Endothelial cell of umbilical vein (primary cell): ENCODE results near the gene MARCHF9. TPM values are rescaled to one million over a fixed set of nuclear protein-coding genes. Genes with fewer than 3 reads are reported as not detected.

ENCODE experiments used
- BruUV-seq: library from RNA; stranded (reverse); fragments of 400-500 nt; replicated peaks from 2 replicates; lab custom pipeline; 2021; lab: Mats Ljungman, UMichigan
- CTCF ChIA-PET: fragments of 300-600, 350-600 bp; sonication (Branson Sonifier 250); formaldehyde crosslinking; loops from one replicate; lab custom pipeline; 2021; ENCODE audit warnings: antibody characterized with exemption, inconsistent platforms; lab: Charles Lee
- POLR2A ChIA-PET: fragments of 300-600, 350-600 bp; sonication (Branson Sonifier 250); formaldehyde crosslinking; loops from one replicate; lab custom pipeline; 2021; ENCODE audit warnings: antibody characterized with exemption, inconsistent platforms; lab: Charles Lee
- DNase-seq: peaks from one replicate; pipeline ENCODE4 v3.0.0-alpha.2; 2011; ENCODE audit warnings: low read depth, low spot score
- FAIRE-seq: peaks from 2 replicates; lab custom pipeline; 2011; peaks lifted over from hg19 to GRCh38; lab: Jason Lieb, UNC
- H2AFZ ChIP-seq: 2 replicates; pipeline ENCODE4 v1.6.0; 2012; ENCODE audit warnings: low read depth, low read length, control low read depth, inconsistent platforms
- H3K27ac ChIP-seq: 2 replicates; pipeline ENCODE4 v1.5.1; 2011; ENCODE audit warnings: low read depth, mild to moderate bottlenecking, control low read depth, low read length, moderate library complexity; ENCODE audit not compliant: insufficient read depth
- H3K27me3 ChIP-seq, 2 experiments: 2 replicates each; pipeline versions ENCODE4 v1.6.0 to v1.6.1; 2011; ENCODE audit warnings: low read length in 2 of 2, mixed read lengths in 1 of 2; ENCODE audit not compliant: control insufficient read depth in 2 of 2, insufficient read depth in 2 of 2
- H3K36me3 ChIP-seq, 2 experiments: 2 replicates in 1 of 2; 3 replicates in 1 of 2; pipeline ENCODE4 v1.5.1; 2011; ENCODE audit warnings: low read length in 2 of 2, mild to moderate bottlenecking in 1 of 2, moderate library complexity in 1 of 2; ENCODE audit not compliant: control insufficient read depth in 2 of 2, insufficient read depth in 2 of 2; ENCODE audit errors: extremely low read depth in 1 of 2
- H3K4me1 ChIP-seq: 3 replicates; pipeline ENCODE4 v1.5.1; 2011; ENCODE audit warnings: mild to moderate bottlenecking, low read length; ENCODE audit not compliant: control insufficient read depth, insufficient read depth; ENCODE audit errors: extremely low read depth
- H3K4me2 ChIP-seq: 2 replicates; pipeline ENCODE4 v1.6.1; 2011; ENCODE audit warnings: low read length, control low read depth, mixed read lengths; ENCODE audit not compliant: insufficient read depth
- H3K4me3 ChIP-seq, 3 experiments: fragments of 200-600 bp in 1 of 3; sonication (generic), shearing (Covaris generic) in 1 of 3; replicated peaks in 1 of 3; 2 replicates each; pipeline ENCODE4 v1.5.1; 2011 to 2016; ENCODE audit warnings: control low read depth in 3 of 3, low read length in 3 of 3, mild to moderate bottlenecking in 2 of 3, inconsistent platforms in 1 of 3, low read depth in 1 of 3, moderate library complexity in 1 of 3; ENCODE audit not compliant: insufficient read depth in 1 of 3
- H3K79me2 ChIP-seq: 2 replicates; pipeline ENCODE4 v1.6.0; 2012; ENCODE audit warnings: low read length, inconsistent platforms; ENCODE audit not compliant: control insufficient read depth, insufficient read depth
- H3K9ac ChIP-seq: replicated peaks from 2 replicates; pipeline ENCODE3; 2011; ENCODE audit warnings: low read length, control low read depth; ENCODE audit not compliant: insufficient read depth; ENCODE audit errors: extremely low read depth
- H3K9me1 ChIP-seq: replicated peaks from 3 replicates; pipeline ENCODE4 v1.6.0; 2011; ENCODE audit warnings: mild to moderate bottlenecking, low read length; ENCODE audit not compliant: control insufficient read depth, insufficient read depth; ENCODE audit errors: extremely low read depth
- H3K9me3 ChIP-seq: replicated peaks from 2 replicates; pipeline ENCODE4 v1.5.1; 2012; ENCODE audit warnings: low read length, inconsistent platforms; ENCODE audit not compliant: control insufficient read depth, insufficient read depth
- H4K20me1 ChIP-seq: replicated peaks from 2 replicates; pipeline ENCODE3; 2011; ENCODE audit warnings: mild to moderate bottlenecking, low read length; ENCODE audit not compliant: control insufficient read depth, insufficient read depth; ENCODE audit errors: extremely low read depth
- CTCF ChIP-seq, 2 donors: IDR thresholded peaks; 1 replicate in 1 of 2; 2 replicates in 1 of 2; pipeline ENCODE4 v1.5.1; 2011; ENCODE audit warnings: low read length in 2 of 2, mild to moderate bottlenecking in 2 of 2, moderate library complexity in 2 of 2, control low read depth in 1 of 2, inconsistent platforms in 1 of 2, low read depth in 1 of 2; ENCODE audit not compliant: insufficient read depth in 1 of 2; ENCODE audit errors: extremely low read depth in 1 of 2
- EZH2 ChIP-seq: IDR thresholded peaks from 2 replicates; pipeline ENCODE4 v1.6.1; 2012; ENCODE audit warnings: borderline replicate concordance, low read depth, mild to moderate bottlenecking, moderate library complexity, low read length, inconsistent platforms; ENCODE audit not compliant: severe bottlenecking
- FOS ChIP-seq: IDR thresholded peaks from 2 replicates; pipeline ENCODE4 v1.6.1; 2011; ENCODE audit warnings: mild to moderate bottlenecking, low read length, moderate library complexity, borderline replicate concordance; ENCODE audit not compliant: insufficient read depth
- GATA2 ChIP-seq: IDR thresholded peaks from 2 replicates; pipeline ENCODE4 v1.7.0; 2011; ENCODE audit warnings: low read depth, mild to moderate bottlenecking, moderate library complexity, mixed read lengths, low read length; ENCODE audit not compliant: insufficient read length, insufficient read depth
- JUN ChIP-seq: IDR thresholded peaks from 2 replicates; pipeline ENCODE4 v1.6.1; 2011; ENCODE audit warnings: borderline replicate concordance, low read depth; ENCODE audit not compliant: insufficient read length, insufficient read depth
- MAX ChIP-seq: IDR thresholded peaks from 2 replicates; pipeline ENCODE4 v1.6.1; 2011; ENCODE audit not compliant: insufficient read depth, insufficient read length
- MYC ChIP-seq: IDR thresholded peaks from one replicate; pipeline ENCODE4 v1.6.1; 2011; ENCODE audit warnings: mild to moderate bottlenecking, low read depth, low read length
- POLR2A ChIP-seq: IDR thresholded peaks from 2 replicates; pipeline ENCODE4 v1.6.1; 2012; ENCODE audit warnings: low read depth, mild to moderate bottlenecking, control low read depth, low read length
- POLR2AphosphoS5 ChIP-seq: IDR thresholded peaks from 2 replicates; pipeline ENCODE4 v1.6.1; 2012; ENCODE audit warnings: low read depth, mild to moderate bottlenecking, control low read depth, low read length, moderate library complexity; ENCODE audit not compliant: insufficient read depth
- dilution Hi-C: fragments of 300-500 bp; cut with MboI; formaldehyde crosslinking; loops from one replicate; pipeline ENCODE4 v1.15.0; 2019; ENCODE audit warnings: low sequenced_read_pairs; ENCODE audit not compliant: extremely low pct_ligation_motif_present
- intact Hi-C: fragments of 100-400 bp; cut with micrococcal nuclease; formaldehyde crosslinking; loops from one replicate; pipeline ENCODE4 v1.10.0; 2022
- polyA plus RNA-seq, 4 experiments: library from polyadenylated mRNA; depleted of rRNA in 3 of 4; stranded (reverse) in 3 of 4; unstranded in 1 of 4; fragments of >200 nt; gene quantifications; 2 replicates each; pipeline versions ENCODE4 v1.2.1 to v1.2.3, GENCODE V29; 2011 to 2012; ENCODE audit warnings: missing spikeins in 1 of 4
- total RNA-seq: library from RNA; stranded (reverse); gene quantifications from 2 replicates; pipeline ENCODE4 v1.2.3, GENCODE V29; 2021

MARCHF9 gene
- total and polyA plus RNA-seq, 2 donors (not counting 3 experiments of a cell fraction or from before 2014, with no cell fraction given): 4.6 to 4.8 TPM

- Histone ChIP-seq H3K4me1 (peaks cover 5% of the 10 kb centered on the region), H3K9ac (no peak overlapping the region), H3K4me3 (no peak overlapping the region), H3K27ac (no peak overlapping the region), H2AFZ (no peak overlapping the region), H3K9me3 (no peaks in the 10 kb centered on the region), H3K36me3 (no peaks in the 10 kb centered on the region), H3K79me2 (no peaks in the 10 kb centered on the region), H4K20me1 (no peaks in the 10 kb centered on the region), H3K4me2 (no peak overlapping the region), H3K27me3 (peaks cover 68 to 77% of the 10 kb centered on the region in 2 experiments), H3K9me1 (no peaks in the 10 kb centered on the region)
- BruUV-seq: no TSS peak
- CTCF ChIA-PET: interaction anchor here (1.0 to 6.1 kb wide), 4 partner anchors 12 to 155 kb away, joined by 4 to 48 read pairs (median 7); no protein-coding TSS in a partner anchor
- POLR2A ChIA-PET: no interaction called here
- dilution Hi-C loops (no loop called here), intact Hi-C loops (loop anchor here (1.0 kb wide), 1 partner anchor 154 kb away; no protein-coding TSS in a partner anchor)
- TF ChIP-seq EZH2 (peak; percentile 96), MYC (no peak), FOS (no peak), CTCF (IDR thresholded peaks at IDR 0.05; ENCODE audit: extremely low read depth in 1 of 2, insufficient read depth in 1 of 2, low read depth in 1 of 2, low read length in 2 of 2) (peak in 1 of 2 donors; percentile 54), GATA2 (no peak), POLR2A (no peak), POLR2AphosphoS5 (no peak), MAX (no peak), JUN (no peak)
- no peak for DNase-seq
- no peak for FAIRE-seq
Observed at GRCh38 chr12:57737467-57738460, 17.1 kb upstream of the MARCHF9 start.
